Left lung (tissue), 10 donors: ENCODE measurements around the gene PTPRB. TPM values are rescaled to one million over a fixed set of nuclear protein-coding genes. Genes with fewer than 3 reads are reported as not detected.

Experiments
- ATAC-seq: fragments of 200-7000 bp; cut with Tn5 transposase; one replicate; pipeline ENCODE4 v1.9.1; 2020; ENCODE audit warnings: moderate library complexity
- DNase-seq, 4 donors: peaks; one replicate each; pipeline ENCODE4 v3.0.0-alpha.2; 2013 to 2020
- H3K27ac ChIP-seq, 2 donors: fragments of 200-600 bp; sonication (generic) in 1 of 2; one replicate each; pipeline versions ENCODE4 v1.5.0 to v1.8.0; 2020 to 2021
- H3K27me3 ChIP-seq, 2 donors: fragments of 200-600 bp; sonication (generic) in 1 of 2; one replicate each; pipeline versions ENCODE4 v1.5.0 to v1.8.0; 2020 to 2021
- H3K36me3 ChIP-seq, 2 donors: fragments of 200-600 bp; sonication (generic) in 1 of 2; one replicate each; pipeline versions ENCODE4 v1.5.0 to v1.8.0; 2020 to 2021
- H3K4me1 ChIP-seq, 2 donors: fragments of 200-600 bp; one replicate each; pipeline ENCODE4 v1.8.0; 2021
- H3K4me3 ChIP-seq, 2 donors: fragments of 200-600 bp; sonication (generic) in 1 of 2; one replicate each; pipeline versions ENCODE4 v1.5.0 to v1.8.0; 2020 to 2021; ENCODE audit warnings: mild to moderate bottlenecking in 1 of 2
- H3K9me3 ChIP-seq, 2 donors: fragments of 200-600 bp; sonication (generic) in 1 of 2; one replicate each; pipeline versions ENCODE4 v1.5.0 to v1.8.0; 2020 to 2021
- CTCF ChIP-seq, 2 donors: fragments of 200-600 bp; sonication (generic) in 1 of 2; IDR thresholded peaks; one replicate each; pipeline versions ENCODE4 v1.5.0 to v1.8.0; 2021; ENCODE audit warnings: antibody characterized with exemption in 2 of 2
- intact Hi-C, 2 donors: fragments of 100-400 bp; cut with DNase I; formaldehyde crosslinking; loops; one replicate each; pipeline versions ENCODE4 v1.11.2 to v1.14.2; 2022
- polyA plus RNA-seq, 6 donors: library from polyadenylated mRNA; unstranded; fragments of 120-200 nt; gene quantifications; one replicate each; pipeline ENCODE4 v1.2.1, GENCODE V29; 2013; ENCODE audit not compliant: insufficient read length in 6 of 6
- total RNA-seq, 2 donors: library from RNA; stranded (reverse); fragmentation: NEBNext Ultra II Directional; extraction: Animal tissue kit (Norgen Biotek cat#: 25700); gene quantifications; one replicate each; pipeline ENCODE4 v1.2.1, GENCODE V29; 2021
- donor health status: DM: no; HTN: yes; CAD: no.
- donor health status: DM: no; HTN: no; CAD: no.

The PTPRB gene
- total and polyA plus RNA-seq, 8 donors = 34.6 to 83.2 (median 38.4) TPM

DNA sequence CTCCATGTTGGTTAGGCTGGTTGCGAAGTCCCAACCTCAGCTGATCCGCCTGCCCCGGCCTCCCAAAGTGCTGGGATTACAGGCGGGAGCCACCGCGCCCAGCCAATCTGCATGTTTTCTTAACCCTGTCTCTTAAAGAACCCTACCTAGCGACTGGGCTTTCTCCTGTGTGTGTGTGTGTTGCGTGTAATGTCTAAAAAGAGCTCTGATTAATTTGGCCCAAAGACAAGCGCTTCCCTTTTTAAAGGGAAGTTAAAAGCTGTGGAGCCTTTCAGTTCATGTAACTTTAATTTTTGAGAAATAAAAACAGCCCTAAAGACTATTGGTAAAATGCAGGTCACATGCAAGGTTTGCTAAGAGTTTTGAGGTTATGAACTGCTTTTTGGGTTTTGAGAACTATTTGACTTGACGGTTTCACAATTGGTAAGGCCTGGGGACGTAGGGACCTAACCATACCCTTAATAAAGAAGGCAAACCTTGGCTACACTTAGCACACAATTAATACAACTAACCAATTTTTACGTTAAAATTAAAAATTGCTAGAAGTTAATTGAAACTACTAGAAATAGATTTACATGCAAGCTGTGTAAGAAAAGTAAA lies 167.9 kb downstream of the PTPRB start:
- no peak for DNase-seq
- no peak for TF ChIP-seq CTCF (IDR thresholded peaks at IDR 0.05)

GRCh38 chr12:70468741-70469140 lies 168.5 kb downstream of the PTPRB start:
- DNase-seq = no peak

More for the DNA sequence above, 167.9 kb downstream of the PTPRB start:
- Histone ChIP-seq H3K9me3 (peaks cover 0 to 1% of the 10 kb centered on the region in 2 donors), H3K27ac (no peak overlapping the region), H3K4me1 (no peaks in the 10 kb centered on the region), H3K27me3 (no peaks in the 10 kb centered on the region), H3K36me3 (no peaks in the 10 kb centered on the region), H3K4me3 (no peak overlapping the region)
- intact Hi-C loops = no loop called here
- ATAC-seq = no peak

GRCh38 chr12:70467918-70468733 lies 169.1 kb downstream of the PTPRB start:
- Histone ChIP-seq H3K27me3 (no peaks in the 10 kb centered on the region), H3K4me3 (no peak overlapping the region), H3K36me3 (no peaks in the 10 kb centered on the region), H3K9me3 (peaks cover 0 to 12% of the 10 kb centered on the region in 2 donors), H3K4me1 (no peaks in the 10 kb centered on the region), H3K27ac (no peak overlapping the region)
- no peak for ATAC-seq
- no peak for DNase-seq
- no peak for TF ChIP-seq CTCF (IDR thresholded peaks at IDR 0.05)
- intact Hi-C loops = no loop called here

More at GRCh38 chr12:70468741-70469140, 168.5 kb downstream of the PTPRB start:
- Histone ChIP-seq H3K27me3 (no peaks in the 10 kb centered on the region), H3K36me3 (no peaks in the 10 kb centered on the region), H3K27ac (no peak overlapping the region), H3K4me3 (no peak overlapping the region), H3K9me3 (peaks cover 0 to 7% of the 10 kb centered on the region in 2 donors), H3K4me1 (no peaks in the 10 kb centered on the region)
- intact Hi-C loops = no loop called here
- TF ChIP-seq CTCF (IDR thresholded peaks at IDR 0.05) = no peak
- ATAC-seq = no peak

GRCh38 chr12:70467476-70467875 lies 169.8 kb downstream of the PTPRB start:
- intact Hi-C loops = no loop called here
- Histone ChIP-seq H3K36me3 (no peaks in the 10 kb centered on the region), H3K9me3 (peaks cover 0 to 12% of the 10 kb centered on the region in 2 donors), H3K4me1 (no peaks in the 10 kb centered on the region), H3K4me3 (no peak overlapping the region), H3K27ac (no peak overlapping the region), H3K27me3 (no peaks in the 10 kb centered on the region)
- no peak for TF ChIP-seq CTCF (IDR thresholded peaks at IDR 0.05)
- DNase-seq (no peak), ATAC-seq (no peak)

DNA sequence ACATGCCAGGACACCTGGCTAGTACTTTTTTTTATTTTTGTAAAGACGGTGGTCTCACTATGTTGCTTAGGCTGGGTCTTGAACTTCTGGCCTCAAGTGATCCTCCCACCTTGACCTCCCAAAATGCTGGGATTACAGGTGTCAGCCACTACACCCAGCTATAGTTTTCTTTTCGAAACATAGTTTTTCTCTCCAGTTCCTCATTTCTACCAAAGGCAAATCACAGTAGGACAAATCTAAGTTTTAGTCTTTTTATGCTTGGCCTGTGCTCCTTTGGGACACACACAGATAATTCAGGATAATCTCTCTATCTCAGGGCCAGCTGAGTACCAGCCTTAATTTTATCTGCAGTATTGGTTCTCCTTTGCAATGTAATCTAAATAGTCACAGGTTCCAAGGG lies 170.5 kb downstream of the PTPRB start:
- no peak for ATAC-seq
- intact Hi-C loops = no loop called here
- H3K9me3 ChIP-seq = peaks cover 0 to 12% of the 10 kb centered on the region in 2 donors
- no peak overlapping the region for H3K27ac ChIP-seq
- no peak for TF ChIP-seq CTCF (IDR thresholded peaks at IDR 0.05)
- no peaks in the 10 kb centered on the region for H3K4me1 ChIP-seq
- no peak overlapping the region for H3K4me3 ChIP-seq
- H3K36me3 ChIP-seq = no peaks in the 10 kb centered on the region
- H3K27me3 ChIP-seq = no peaks in the 10 kb centered on the region
- DNase-seq = no peak
